ENCODE measurements around the gene RPL34.

The RPL34 gene

DNA sequence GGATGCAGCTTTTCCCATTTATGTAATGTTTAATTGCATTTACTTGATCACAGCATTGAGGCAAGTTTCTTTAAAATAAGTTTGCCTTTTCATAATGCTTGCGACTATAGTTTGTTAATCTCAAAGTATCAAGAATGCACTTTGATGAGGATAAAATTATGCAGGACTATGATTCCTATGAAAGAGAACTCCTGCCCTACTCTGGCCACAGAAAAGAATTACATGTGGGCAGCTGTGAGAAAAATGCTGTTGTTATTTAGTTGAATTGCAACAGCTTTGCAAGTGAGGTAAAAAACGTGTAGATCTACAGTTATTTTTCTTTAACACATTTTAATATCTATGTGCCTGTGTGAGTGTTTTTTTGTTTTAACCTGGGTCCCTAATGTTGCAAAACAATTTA, 17.5 kb downstream of the RPL34 start:
- Histone ChIP-seq H3K4me2 (ENCODE audit: low read length) (no peak overlapping the region), H3K4me1 (ENCODE audit: control insufficient read depth, low read length) (no peaks in the 10 kb centered on the region), H3K27me3 (ENCODE audit: control insufficient read depth, low read length) (no peaks in the 10 kb centered on the region), H3K27ac (ENCODE audit: low read depth, low read length) (no peak overlapping the region), H3K36me3 (ENCODE audit: control insufficient read depth, low read length) (peaks cover 28% of the 10 kb centered on the region), H3K4me3 (ENCODE audit: low read length) (no peak overlapping the region), H3K9me2 (replicated peaks; ENCODE audit: control insufficient read depth, low read length) (no peaks in the 10 kb centered on the region), H3K9me3 (ENCODE audit: control insufficient read depth, insufficient read depth, low read length) (no peaks in the 10 kb centered on the region), H3F3A (ENCODE audit: control insufficient read depth, insufficient read depth) (peaks cover 36% of the 10 kb centered on the region), H3K79me2 (ENCODE audit: control insufficient read depth, low read length) (no peaks in the 10 kb centered on the region), H4K20me1 (ENCODE audit: control insufficient read depth, insufficient read depth, low read depth, low read length) (no peaks in the 10 kb centered on the region)
- TF ChIP-seq, protein P1, sequence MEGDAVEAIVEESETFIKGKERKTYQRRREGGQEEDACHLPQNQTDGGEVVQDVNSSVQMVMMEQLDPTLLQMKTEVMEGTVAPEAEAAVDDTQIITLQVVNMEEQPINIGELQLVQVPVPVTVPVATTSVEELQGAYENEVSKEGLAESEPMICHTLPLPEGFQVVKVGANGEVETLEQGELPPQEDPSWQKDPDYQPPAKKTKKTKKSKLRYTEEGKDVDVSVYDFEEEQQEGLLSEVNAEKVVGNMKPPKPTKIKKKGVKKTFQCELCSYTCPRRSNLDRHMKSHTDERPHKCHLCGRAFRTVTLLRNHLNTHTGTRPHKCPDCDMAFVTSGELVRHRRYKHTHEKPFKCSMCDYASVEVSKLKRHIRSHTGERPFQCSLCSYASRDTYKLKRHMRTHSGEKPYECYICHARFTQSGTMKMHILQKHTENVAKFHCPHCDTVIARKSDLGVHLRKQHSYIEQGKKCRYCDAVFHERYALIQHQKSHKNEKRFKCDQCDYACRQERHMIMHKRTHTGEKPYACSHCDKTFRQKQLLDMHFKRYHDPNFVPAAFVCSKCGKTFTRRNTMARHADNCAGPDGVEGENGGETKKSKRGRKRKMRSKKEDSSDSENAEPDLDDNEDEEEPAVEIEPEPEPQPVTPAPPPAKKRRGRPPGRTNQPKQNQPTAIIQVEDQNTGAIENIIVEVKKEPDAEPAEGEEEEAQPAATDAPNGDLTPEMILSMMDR (IDR thresholded peaks at IDR 0.05; ENCODE audit: low read depth, low read length, poor library complexity, severe bottlenecking), result no peak
- TF ChIP-seq EZH2phosphoT487 (IDR thresholded peaks at IDR 0.05; ENCODE audit: borderline replicate concordance, low read length), result no peak

- Histone ChIP-seq H3K27me3 (ENCODE audit: control insufficient read depth, low read length) (no peaks in the 10 kb centered on the region), H4K20me1 (ENCODE audit: control insufficient read depth, insufficient read depth, low read depth, low read length) (no peaks in the 10 kb centered on the region), H3K4me1 (ENCODE audit: control insufficient read depth, low read length) (peaks cover 2% of the 10 kb centered on the region), H3K4me3 (ENCODE audit: low read length) (no peak overlapping the region), H3K9me3 (ENCODE audit: control insufficient read depth, insufficient read depth, low read length) (no peaks in the 10 kb centered on the region), H3F3A (ENCODE audit: control insufficient read depth, insufficient read depth) (peaks cover 3% of the 10 kb centered on the region; the same call in 1 of the 2 replicates), H3K36me3 (ENCODE audit: control insufficient read depth, low read length) (no peaks in the 10 kb centered on the region), H3K27ac (ENCODE audit: low read depth, low read length) (no peak overlapping the region), H3K79me2 (ENCODE audit: control insufficient read depth, low read length) (no peaks in the 10 kb centered on the region), H3K9me2 (replicated peaks; ENCODE audit: control insufficient read depth, low read length) (no peaks in the 10 kb centered on the region), H3K4me2 (ENCODE audit: low read length) (no peak overlapping the region)
- no peak for TF ChIP-seq EZH2phosphoT487 (IDR thresholded peaks at IDR 0.05; ENCODE audit: borderline replicate concordance, low read length)
- TF ChIP-seq, protein P1 (IDR thresholded peaks at IDR 0.05; ENCODE audit: low read depth, low read length, poor library complexity, severe bottlenecking), result no peak
Observed at GRCh38 chr4:108644237-108644636, 23.9 kb downstream of the RPL34 start.

DNA sequence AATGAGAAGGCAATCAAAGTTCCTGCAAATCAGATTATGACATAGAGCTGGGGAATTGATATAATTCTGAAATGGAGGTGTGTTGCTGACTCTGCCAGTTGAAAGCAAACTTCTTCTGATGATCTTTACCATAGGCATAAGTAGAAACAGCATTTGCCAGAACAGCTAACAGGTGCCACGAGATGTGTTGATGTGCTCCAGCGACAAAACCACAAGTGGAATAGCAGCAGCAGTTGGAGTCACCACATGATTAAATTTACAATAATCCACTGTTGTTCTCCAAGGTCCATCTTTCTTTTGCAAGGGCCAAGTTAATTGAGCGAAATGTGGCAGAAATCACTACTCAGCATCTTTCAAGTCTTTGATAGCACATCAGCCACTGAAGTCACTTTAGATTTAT, 26.3 kb downstream of the RPL34 start:
- Histone ChIP-seq H3F3A (ENCODE audit: control insufficient read depth, insufficient read depth) (peaks cover 3% of the 10 kb centered on the region; the same call in 1 of the 2 replicates), H3K4me2 (ENCODE audit: low read length) (no peak overlapping the region), H3K9me3 (ENCODE audit: control insufficient read depth, insufficient read depth, low read length) (no peaks in the 10 kb centered on the region), H4K20me1 (ENCODE audit: control insufficient read depth, insufficient read depth, low read depth, low read length) (no peaks in the 10 kb centered on the region; the same call in 1 of the 2 replicates), H3K4me3 (ENCODE audit: low read length) (no peak overlapping the region), H3K27ac (ENCODE audit: low read depth, low read length) (no peak overlapping the region), H3K4me1 (ENCODE audit: control insufficient read depth, low read length) (peaks cover 9% of the 10 kb centered on the region), H3K79me2 (ENCODE audit: control insufficient read depth, low read length) (peaks cover 13% of the 10 kb centered on the region), H3K9me2 (replicated peaks; ENCODE audit: control insufficient read depth, low read length) (no peaks in the 10 kb centered on the region), H3K27me3 (ENCODE audit: control insufficient read depth, low read length) (no peaks in the 10 kb centered on the region), H3K36me3 (ENCODE audit: control insufficient read depth, low read length) (no peaks in the 10 kb centered on the region; the same call in 1 of the 2 replicates)
- TF ChIP-seq, protein P1 (IDR thresholded peaks at IDR 0.05; ENCODE audit: low read depth, low read length, poor library complexity, severe bottlenecking), result no peak
- no peak for TF ChIP-seq EZH2phosphoT487 (IDR thresholded peaks at IDR 0.05; ENCODE audit: borderline replicate concordance, low read length)
